Keratinocyte (primary cell): ENCODE data around the gene HTRA3.

Experiments
- CTCF ChIP-seq, 3 experiments: IDR thresholded peaks in 1 of 3; conservative IDR thresholded peaks in 1 of 3; optimal IDR thresholded peaks in 1 of 3; 2 replicates in 2 of 3; 3 replicates in 1 of 3; pipeline versions ENCODE3 to v1.5.1; 2011; ENCODE audit warnings: low read length in 3 of 3, mild to moderate bottlenecking in 3 of 3, moderate library complexity in 2 of 3, control low read depth in 1 of 3, inconsistent platforms in 1 of 3; ENCODE audit not compliant: insufficient read depth in 2 of 3; ENCODE audit errors: extremely low read depth in 1 of 3
- EZH2 ChIP-seq: IDR thresholded peaks from one replicate; pipeline ENCODE4 v1.6.1; 2012; ENCODE audit warnings: inconsistent platforms, mild to moderate bottlenecking, low read length, moderate library complexity

GRCh38 chr4:8231551-8232049, 38.0 kb upstream of the HTRA3 start:
- no peak for TF ChIP-seq CTCF (optimal IDR thresholded peaks at IDR 0.05 in 1 of 3, IDR thresholded peaks at IDR 0.05 in 1 of 3, conservative IDR thresholded peaks at IDR 0.05 in 1 of 3; ENCODE audit: extremely low read depth in 1 of 3, insufficient read depth in 2 of 3, low read length in 3 of 3)
- TF ChIP-seq EZH2, result no peak
